Activated CD8-positive, alpha-beta T cell treated with anti-CD3 and anti-CD28 coated beads for 36 hours (primary cell): ENCODE data around the gene ZNF451. TPM values are rescaled to one million over a fixed set of nuclear protein-coding genes. Genes with fewer than 3 reads are reported as not detected.

ENCODE experiments used
- ATAC-seq: fragments of 200-7000 bp; cut with Tn5 transposase; one replicate; pipeline ENCODE4 v1.10.0; 2021; ENCODE audit warnings: mild to moderate bottlenecking, moderate library complexity
- CTCF ChIA-PET: fragments of 350-600 bp; sonication (Branson Sonifier 250); formaldehyde crosslinking; loops from one replicate; lab custom pipeline; 2021; ENCODE audit warnings: antibody characterized with exemption; lab: Charles Lee
- POLR2A ChIA-PET: fragments of 350-600 bp; sonication (Branson Sonifier 250); formaldehyde crosslinking; loops from one replicate; lab custom pipeline; 2021; ENCODE audit warnings: antibody characterized with exemption; lab: Charles Lee
- DNase-seq: peaks from one replicate; pipeline ENCODE4 v3.0.0-alpha.2; 2020
- H3K27ac Mint-ChIP-seq: one replicate; pipeline ENCODE4 v1.8.0; 2021; ENCODE audit warnings: mild to moderate bottlenecking, mixed read lengths
- H3K27me3 Mint-ChIP-seq: one replicate; pipeline ENCODE4 v1.8.0; 2021; ENCODE audit warnings: mixed read lengths
- H3K36me3 Mint-ChIP-seq: one replicate; pipeline ENCODE4 v1.8.0; 2021; ENCODE audit warnings: low read depth, mixed read lengths
- H3K4me1 Mint-ChIP-seq: one replicate; pipeline ENCODE4 v1.8.0; 2021; ENCODE audit warnings: low read depth, mixed read lengths
- H3K4me3 Mint-ChIP-seq: one replicate; pipeline ENCODE4 v1.8.0; 2021; ENCODE audit warnings: mild to moderate bottlenecking, moderate library complexity, mixed read lengths
- H3K9me3 Mint-ChIP-seq: one replicate; pipeline ENCODE4 v1.8.0; 2021; ENCODE audit warnings: mixed read lengths
- CTCF ChIP-seq: fragments of 200-600 bp; IDR thresholded peaks from one replicate; pipeline ENCODE4 v1.8.0; 2022; ENCODE audit warnings: antibody characterized with exemption, mild to moderate bottlenecking
- intact Hi-C: fragments of 100-400 bp; cut with micrococcal nuclease; formaldehyde crosslinking; loops from one replicate; pipeline ENCODE4 v1.10.0; 2022
- total RNA-seq, 2 experiments: library from RNA; stranded (reverse); gene quantifications; one replicate each; pipeline ENCODE4 v1.2.3, GENCODE V29; 2021

The ZNF451 gene
- total RNA-seq, 2 experiments from 2014 or later: 44.4 to 46.8 TPM

GRCh38 chr6:57137350-57137749 is 47.4 kb downstream of the ZNF451 start:
- H3K36me3 Mint-ChIP-seq: peaks cover 50% of the 10 kb centered on the region
- no peaks in the 10 kb centered on the region for H3K27me3 Mint-ChIP-seq
- H3K4me3 Mint-ChIP-seq: no peak overlapping the region
- no peak for TF ChIP-seq CTCF
- ChIA-PET CTCF (no interaction called here), POLR2A (no interaction called here)
- intact Hi-C loops: no loop called here
- peak overlapping the region; percentile 6 for H3K27ac Mint-ChIP-seq
- peaks cover 13% of the 10 kb centered on the region for H3K4me1 Mint-ChIP-seq
- peak; percentile 82 for ATAC-seq
- no peak for DNase-seq
- H3K9me3 Mint-ChIP-seq: no peaks in the 10 kb centered on the region

- intact Hi-C loops: no loop called here
- Mint-ChIP-seq H3K9me3 (no peaks in the 10 kb centered on the region), H3K4me1 (peaks cover 13% of the 10 kb centered on the region), H3K4me3 (no peak overlapping the region), H3K36me3 (peaks cover 54% of the 10 kb centered on the region), H3K27ac (no peak overlapping the region), H3K27me3 (no peaks in the 10 kb centered on the region)
- DNase-seq (no peak), ATAC-seq (no peak)
- CTCF ChIA-PET: no interaction called here
- TF ChIP-seq CTCF: no peak
- POLR2A ChIA-PET: no interaction called here
Measured at GRCh38 chr6:57138026-57138425, 48.0 kb downstream of the ZNF451 start.

GRCh38 chr6:57141451-57142177 is 51.6 kb downstream of the ZNF451 start:
- Mint-ChIP-seq H3K9me3 (no peaks in the 10 kb centered on the region), H3K4me3 (no peak overlapping the region), H3K27me3 (no peaks in the 10 kb centered on the region), H3K4me1 (peaks cover 11% of the 10 kb centered on the region), H3K36me3 (peaks cover 58% of the 10 kb centered on the region), H3K27ac (no peak overlapping the region)
- no peak for TF ChIP-seq CTCF
- no peak for ATAC-seq
- CTCF ChIA-PET: no interaction called here
- POLR2A ChIA-PET: no interaction called here
- DNase-seq: no peak
- intact Hi-C loops: no loop called here

- no peak for ATAC-seq
- intact Hi-C loops: no loop called here
- no peak overlapping the region for H3K4me3 Mint-ChIP-seq
- CTCF ChIA-PET: no interaction called here
- no peak overlapping the region for H3K27ac Mint-ChIP-seq
- peaks cover 8% of the 10 kb centered on the region for H3K4me1 Mint-ChIP-seq
- peaks cover 56% of the 10 kb centered on the region for H3K36me3 Mint-ChIP-seq
- no peaks in the 10 kb centered on the region for H3K9me3 Mint-ChIP-seq
- POLR2A ChIA-PET: no interaction called here
- no peak for TF ChIP-seq CTCF
- no peak for DNase-seq
- no peaks in the 10 kb centered on the region for H3K27me3 Mint-ChIP-seq
Measured at GRCh38 chr6:57142178-57142525, 52.2 kb downstream of the ZNF451 start.

- Mint-ChIP-seq H3K4me3 (no peak overlapping the region), H3K4me1 (peaks cover 17% of the 10 kb centered on the region), H3K9me3 (no peaks in the 10 kb centered on the region), H3K27me3 (no peaks in the 10 kb centered on the region), H3K27ac (no peak overlapping the region), H3K36me3 (peaks cover 62% of the 10 kb centered on the region)
- ChIA-PET POLR2A (no interaction called here), CTCF (interaction anchor here (1.1 kb wide), 1 partner anchor 10 kb away, joined by 3 read pairs; no protein-coding TSS in a partner anchor)
- DNase-seq (no peak), ATAC-seq (no peak)
- TF ChIP-seq CTCF: no peak
- intact Hi-C loops: no loop called here
Measured at GRCh38 chr6:57143690-57144089, 53.7 kb downstream of the ZNF451 start.
